ENCODE results near the gene RNU6-9.
A peak's percentile ranks its signal among the peaks of the same experiment; 100 is the strongest.

The RNU6-9 gene

GRCh38 chr19:920051-920864 is 27.0 kb downstream of the RNU6-9 start:
- peak overlapping the region; percentile 90 for H3K27ac ChIP-seq
- no peak for TF ChIP-seq CTCF (conservative IDR thresholded peaks at IDR 0.05)

GRCh38 chr19:924553-925086 is 31.3 kb downstream of the RNU6-9 start:
- H3K27ac ChIP-seq: peak overlapping the region; percentile 87
- TF ChIP-seq CTCF (conservative IDR thresholded peaks at IDR 0.05): no peak

GRCh38 chr19:925087-925525 is 31.8 kb downstream of the RNU6-9 start:
- H3K27ac ChIP-seq: peak overlapping the region; percentile 87
- TF ChIP-seq CTCF (conservative IDR thresholded peaks at IDR 0.05): no peak

GRCh38 chr19:925526-926322 is 32.4 kb downstream of the RNU6-9 start, which contains the start of gene ARID3A:
Gene ARID3A, plus strand, starts transcription at chr19:926035. Its CDS starts 3,494 bp downstream, at chr19:929529.
- TF ChIP-seq CTCF (conservative IDR thresholded peaks at IDR 0.05): no peak
- H3K27ac ChIP-seq: peak within 1 kb of the TSS; percentile 87

- TF ChIP-seq CTCF (conservative IDR thresholded peaks at IDR 0.05): no peak
- H3K27ac ChIP-seq: peak overlapping the region; percentile 87
Observed at GRCh38 chr19:926323-926588, 33.0 kb downstream of the RNU6-9 start.

GRCh38 chr19:926589-927350 is 33.5 kb downstream of the RNU6-9 start:
- TF ChIP-seq CTCF (conservative IDR thresholded peaks at IDR 0.05): no peak

More at GRCh38 chr19:926589-927350, 33.5 kb downstream of the RNU6-9 start:
- peak overlapping the region; percentile 87 for H3K27ac ChIP-seq

Measured in VCaP (cell line).